ENCODE measurements around the gene CELF2.

Gene CELF2

DNA sequence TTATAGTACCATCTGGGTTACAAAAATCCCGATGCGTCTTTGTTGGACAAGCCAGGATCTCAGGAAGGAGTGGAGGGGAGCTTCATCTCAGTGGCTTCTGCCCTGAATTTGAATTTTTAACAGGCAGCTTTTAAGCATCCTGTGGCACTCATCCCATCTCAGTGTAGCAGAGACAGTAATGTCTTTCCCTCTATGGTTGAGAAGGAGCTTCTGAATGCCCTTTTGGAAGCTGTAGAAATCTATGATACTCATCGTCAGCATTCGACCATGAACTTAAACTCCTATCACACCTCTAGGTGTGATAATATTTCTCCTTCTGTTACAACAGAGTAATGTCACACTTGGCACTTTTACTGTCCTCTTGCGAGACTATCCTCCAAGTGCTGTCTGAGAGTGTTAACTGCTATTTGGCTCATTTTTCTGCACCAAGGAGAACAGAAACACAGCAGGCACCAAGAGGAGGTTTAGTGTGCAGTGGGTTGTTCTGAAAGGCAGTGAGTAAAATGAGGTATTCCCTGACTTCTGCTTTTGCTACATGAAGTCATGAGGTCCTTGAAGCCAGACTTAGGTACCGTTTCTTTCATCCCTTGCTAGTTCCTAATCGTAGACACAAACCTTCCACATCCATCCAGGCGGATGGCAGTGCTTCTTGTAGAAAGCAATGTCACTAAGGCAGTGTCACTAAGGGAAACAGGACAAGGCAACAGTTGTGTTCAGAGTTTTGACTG lies 177.4 kb downstream of the CELF2 start:
- no peak for DNase-seq (ENCODE audit: low read depth in 2 of 2)

DNA sequence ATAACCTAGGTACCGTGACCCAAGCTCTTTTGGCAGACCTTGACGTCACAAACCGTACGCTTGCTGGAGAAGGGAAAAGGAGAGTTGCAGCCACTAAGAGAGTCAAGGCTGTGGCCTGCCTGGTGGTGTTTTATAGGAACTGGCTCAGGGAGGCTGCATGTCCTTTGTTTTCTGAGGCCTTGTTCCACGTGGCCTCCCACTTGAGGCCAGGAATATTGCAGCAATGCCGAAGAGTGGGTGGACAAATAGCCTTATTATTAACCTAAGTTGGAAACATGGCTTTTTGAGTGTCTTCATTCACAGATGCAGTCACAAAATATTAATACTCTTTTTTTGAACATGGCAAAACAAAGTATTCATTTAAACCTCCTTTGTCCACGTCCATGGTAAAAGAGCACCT lies 178.0 kb downstream of the CELF2 start:
- no peak for DNase-seq (ENCODE audit: low read depth in 2 of 2)

DNA sequence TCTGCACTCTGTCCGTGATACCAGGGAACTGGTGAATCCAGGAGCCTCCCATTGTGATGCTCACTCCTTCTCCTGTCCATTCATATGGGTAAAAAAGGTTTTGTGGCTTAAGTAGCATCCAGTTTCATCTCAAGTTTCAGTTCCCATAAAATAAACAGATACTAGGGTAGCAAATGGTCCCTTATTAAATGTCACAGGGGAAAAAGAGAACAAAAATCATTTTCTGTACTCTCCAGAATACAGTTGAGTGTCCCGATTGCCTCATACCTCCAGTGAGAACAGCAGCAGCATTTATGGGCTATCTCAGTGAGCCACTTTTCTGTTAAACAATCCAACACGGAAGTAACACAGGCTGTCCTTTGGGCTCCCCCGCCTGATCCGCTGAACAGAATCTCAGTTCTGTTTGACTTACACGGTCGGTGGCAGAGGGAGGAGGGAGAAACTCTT lies 179.6 kb downstream of the CELF2 start:
- DNase-seq (ENCODE audit: low read depth in 2 of 2), result no peak

DNA sequence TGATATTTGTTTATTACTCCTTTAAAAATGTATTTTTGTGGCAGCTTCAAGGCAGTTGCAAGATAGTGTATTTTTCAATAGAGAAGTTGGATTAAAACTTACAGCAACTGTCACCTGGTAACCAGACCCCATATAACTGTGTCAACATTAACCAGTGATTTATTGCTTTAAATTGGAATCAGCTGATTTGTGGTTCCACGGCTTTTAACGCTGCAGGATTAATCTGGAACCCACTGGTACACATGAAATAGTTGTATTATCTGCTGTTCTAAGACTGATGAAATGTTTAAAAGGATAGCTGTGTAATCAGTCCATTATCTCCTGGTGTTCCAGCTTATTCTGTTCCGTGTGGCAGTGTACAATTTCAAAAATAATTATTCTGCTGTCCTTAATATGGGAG lies 180.2 kb downstream of the CELF2 start:
- DNase-seq (ENCODE audit: low read depth in 2 of 2), result no peak

DNA sequence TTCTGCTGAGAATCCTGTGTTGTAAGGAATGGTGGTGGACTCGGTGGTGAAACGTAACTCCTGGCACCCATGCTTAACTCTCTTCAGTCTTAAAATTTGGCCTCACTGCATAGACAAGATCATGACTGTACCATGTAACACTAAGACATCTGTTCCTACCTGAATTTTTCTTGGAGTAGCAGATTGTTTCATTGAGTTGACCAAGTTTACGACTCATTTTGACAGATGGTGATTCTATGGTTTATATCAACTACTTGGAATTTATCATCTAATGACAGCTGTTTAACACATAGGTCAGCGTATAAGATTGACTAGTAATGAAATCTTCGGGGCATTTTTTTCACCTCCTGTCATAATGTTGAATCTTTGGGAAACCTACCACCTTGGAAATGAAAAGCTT lies 184.2 kb downstream of the CELF2 start:
- no peak for DNase-seq (ENCODE audit: low read depth in 2 of 2)

DNA sequence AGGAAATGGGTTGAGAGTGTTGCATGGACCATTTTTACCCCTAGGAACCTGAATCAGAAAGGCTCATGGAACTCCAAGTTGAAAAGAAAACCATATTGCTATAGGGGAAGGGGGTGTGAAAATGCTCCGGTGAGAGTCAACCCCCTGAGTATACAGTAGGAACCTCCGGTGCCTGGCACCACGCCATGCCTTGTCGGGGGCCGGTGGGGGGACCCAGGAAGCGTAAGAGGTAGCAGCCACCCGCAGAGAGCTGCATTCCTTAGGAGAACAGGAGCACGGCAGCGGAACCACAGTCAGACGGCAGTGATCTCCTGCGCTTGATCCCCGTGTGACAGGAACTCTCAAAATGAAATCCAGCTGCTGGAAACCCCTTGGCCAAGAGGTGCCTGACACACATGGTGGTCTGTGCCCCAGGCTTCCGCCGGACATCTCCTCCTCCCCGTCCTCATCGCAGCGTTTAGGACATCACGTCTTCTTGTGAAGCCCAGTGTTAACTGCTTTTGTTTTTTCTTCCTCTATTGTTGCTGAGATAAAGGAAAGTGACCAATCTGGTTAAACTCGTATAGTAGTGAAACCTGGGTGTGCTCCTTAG lies 186.8 kb downstream of the CELF2 start:
- no peak for DNase-seq (ENCODE audit: low read depth in 2 of 2)

DNA sequence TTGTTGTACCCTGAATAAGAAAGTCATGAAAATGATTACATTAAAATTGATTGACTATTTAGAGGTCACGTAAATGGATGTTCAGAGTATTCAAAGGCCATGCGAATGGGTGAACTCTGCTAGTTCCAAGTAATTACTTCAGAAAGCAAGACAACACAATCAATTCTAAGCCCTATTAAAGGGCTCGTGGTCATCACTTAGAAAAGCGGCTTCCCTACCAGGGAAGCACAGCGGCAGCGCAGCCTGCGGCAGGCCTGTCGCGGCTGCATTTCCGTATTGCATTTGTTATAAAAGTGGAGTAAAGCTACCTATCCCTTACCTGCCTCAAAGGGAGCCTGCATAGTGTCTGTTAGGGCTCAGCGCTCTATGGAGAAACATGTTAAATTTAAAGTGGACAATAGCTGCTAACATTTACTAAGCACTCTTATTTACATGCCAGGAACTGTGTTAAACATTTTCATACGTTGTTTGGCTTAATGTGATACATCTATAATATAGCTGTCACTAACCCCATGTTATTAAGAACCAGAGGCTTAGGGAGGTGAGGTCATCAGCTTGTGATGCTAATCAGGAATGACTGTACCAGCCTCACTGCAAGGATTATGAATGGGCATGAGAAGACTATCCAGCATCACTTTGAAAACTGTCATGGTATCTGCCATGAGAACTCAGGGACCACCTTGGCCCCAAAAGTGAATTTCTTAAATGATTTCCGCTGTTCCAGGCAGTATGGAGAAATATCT lies 187.5 kb downstream of the CELF2 start:
- DNase-seq (ENCODE audit: low read depth in 2 of 2), result no peak

DNA sequence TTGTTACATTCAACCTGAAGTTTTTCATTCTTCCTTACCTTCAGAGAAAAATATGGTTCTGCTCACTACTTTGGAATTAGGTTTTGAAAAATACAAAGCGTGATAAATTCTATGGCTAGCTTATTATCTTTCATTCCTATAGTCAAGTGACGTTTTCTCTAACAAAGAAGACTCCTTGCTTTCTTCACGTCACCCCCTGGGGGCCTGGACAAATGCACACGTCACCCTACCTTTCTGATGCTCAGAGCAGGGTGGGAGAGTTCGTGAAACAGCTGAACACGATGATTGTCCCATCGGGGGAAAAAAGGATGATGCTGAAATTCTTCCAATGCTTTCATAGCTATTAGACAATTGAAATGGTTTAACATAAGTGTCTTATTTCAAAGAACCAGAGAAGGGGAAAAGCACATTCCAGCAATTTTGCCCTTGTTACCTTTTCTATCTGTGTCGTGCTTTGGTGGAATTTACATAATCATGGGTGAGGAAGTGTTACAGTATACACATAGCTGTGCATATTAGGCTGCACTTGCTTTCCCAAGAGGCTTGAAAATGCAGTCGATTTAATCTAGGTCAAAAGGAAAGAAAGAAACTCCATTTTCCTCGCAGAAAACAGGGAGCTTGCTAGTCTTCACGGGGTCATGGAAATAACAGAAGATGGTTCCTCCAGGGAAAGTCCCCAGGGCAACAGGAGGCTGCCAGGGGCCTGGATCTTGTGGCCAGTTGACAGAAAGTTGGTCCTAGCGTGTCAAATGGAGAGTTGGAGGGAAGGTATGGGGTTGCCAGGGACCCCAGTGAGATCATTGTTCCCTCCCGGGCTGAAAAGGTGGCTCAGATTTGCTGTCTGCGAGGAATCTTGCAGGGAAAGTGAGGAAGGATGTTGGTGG lies 189.2 kb downstream of the CELF2 start:
- no peak for DNase-seq (ENCODE audit: low read depth in 2 of 2)

DNA sequence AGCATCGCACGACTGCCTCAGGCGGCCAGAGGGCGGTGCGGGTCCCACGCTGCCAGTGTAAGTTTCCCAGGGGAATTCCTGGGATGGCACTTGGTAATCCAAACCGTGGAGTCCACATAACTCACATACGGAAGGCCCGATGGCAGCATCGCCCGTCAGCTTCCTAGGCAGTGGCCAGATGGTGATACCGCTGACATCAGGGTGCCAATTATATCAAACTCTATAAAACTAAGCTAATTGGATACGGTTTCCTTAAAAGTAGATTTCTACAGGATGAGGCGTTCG lies 189.8 kb downstream of the CELF2 start:
- no peak for DNase-seq (ENCODE audit: low read depth in 2 of 2)

DNA sequence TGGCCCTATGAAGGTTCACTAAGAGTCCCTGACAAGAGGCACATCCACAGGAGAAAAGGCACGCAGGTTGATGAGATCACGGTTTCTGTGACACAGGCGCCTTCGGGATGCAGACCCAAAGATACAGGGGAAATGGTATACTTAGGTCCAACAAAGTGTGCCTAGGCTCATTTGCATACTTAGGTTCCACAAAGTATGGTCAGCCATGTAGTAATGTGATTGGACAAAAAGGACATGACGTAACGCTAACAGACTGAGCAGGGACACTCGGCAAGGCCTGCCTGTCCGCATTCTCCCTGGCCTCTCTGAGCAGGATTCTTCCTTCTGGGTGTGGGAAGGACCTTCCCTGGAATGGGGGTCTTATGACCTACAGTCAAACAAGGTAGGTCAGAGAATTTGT lies 190.6 kb downstream of the CELF2 start:
- DNase-seq (ENCODE audit: low read depth in 2 of 2), result no peak

DNA sequence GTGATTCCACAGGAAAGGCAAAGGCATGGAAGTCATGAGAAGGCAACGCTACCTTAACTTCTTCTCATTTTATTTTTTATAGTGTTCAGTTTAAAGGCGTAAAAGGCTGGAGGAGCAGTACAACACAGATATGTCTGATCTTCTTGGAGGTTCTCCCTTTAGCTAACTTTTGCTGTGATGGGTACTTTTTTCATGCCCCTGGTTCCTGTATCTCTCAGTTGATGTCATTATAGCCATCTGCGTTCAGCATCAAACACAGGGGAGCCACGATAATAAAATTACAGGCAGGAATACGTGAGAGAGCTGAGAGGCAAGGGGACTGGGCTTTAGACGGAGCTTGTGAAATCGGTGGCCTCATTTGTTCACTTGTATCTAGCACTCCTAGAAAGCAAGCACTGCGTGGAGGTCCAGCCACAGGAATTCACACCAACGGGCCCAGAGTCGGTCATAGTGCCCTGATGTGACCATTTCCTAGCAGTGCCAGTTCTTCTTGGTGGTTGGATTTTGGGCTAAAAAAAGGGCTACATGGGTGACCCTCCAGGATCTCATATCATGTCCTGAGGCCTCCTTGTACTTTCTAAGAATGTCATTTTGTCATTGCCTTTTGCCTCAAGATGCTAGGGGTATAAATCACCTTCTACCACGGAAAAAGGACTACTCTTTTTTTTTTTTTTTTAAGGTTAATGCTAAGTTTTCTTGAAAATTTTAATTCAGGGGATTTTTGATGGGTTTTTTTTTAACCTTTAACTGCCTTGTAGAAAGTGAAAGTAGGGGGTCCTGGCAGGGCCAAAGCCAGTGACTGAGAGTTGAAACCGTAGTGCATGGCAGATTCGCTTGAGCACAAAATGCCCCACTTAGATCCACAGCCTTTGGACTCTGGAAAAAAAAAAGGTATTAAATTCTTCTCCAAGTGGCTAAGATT lies 191.5 kb downstream of the CELF2 start:
- no peak for DNase-seq (ENCODE audit: low read depth in 2 of 2)

DNA sequence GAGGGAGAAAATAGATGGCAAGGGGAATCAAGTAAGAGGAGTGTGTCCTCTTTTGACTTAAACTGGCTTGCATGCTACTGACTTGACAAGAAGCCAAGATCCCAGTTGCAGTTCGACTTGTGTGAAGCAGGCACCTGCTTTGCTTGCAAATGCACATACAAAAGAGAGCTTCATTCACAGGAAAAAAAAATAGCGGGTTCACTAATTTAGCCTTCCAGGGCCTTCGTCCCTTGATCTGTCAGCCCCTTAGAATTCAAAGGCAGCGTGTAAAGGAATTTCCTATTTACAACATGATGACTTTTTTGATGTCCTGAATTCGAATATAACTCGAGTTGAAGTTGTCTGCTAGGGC lies 192.1 kb downstream of the CELF2 start:
- DNase-seq (ENCODE audit: low read depth in 2 of 2), result no peak

DNA sequence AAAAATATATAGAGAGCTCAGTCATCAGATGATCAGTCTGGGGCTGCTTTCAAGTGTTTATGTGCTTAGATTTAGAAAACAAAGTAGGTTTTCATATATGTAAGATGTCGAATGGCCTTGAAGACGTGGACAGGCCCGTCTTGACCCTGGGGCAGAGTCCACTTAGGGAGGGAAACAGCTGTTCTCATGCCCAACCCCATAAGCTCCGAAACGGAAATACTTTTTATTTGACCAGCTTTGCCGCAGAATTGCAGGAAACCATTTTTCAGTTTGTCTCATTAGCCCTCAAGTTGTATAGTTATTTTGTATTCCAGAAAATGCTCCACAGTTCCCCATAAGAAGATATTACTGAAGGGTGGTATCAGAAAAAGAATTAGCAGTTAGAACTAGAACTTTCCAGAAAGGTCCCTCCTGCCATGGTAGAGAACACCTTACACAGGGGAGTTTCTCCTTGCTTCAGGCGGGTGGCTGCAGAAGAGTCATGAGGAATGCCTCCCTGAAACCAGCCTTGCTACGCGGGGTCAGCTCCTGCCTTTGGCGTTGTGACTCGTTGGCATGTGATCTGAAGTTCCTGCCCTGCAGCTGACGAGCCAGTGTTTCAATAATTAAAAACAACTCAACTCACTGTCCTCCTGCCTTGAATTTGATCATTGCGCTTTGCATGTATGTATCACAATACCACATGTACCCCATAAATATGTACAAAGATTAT lies 192.7 kb downstream of the CELF2 start:
- DNase-seq (ENCODE audit: low read depth in 2 of 2), result no peak

DNA sequence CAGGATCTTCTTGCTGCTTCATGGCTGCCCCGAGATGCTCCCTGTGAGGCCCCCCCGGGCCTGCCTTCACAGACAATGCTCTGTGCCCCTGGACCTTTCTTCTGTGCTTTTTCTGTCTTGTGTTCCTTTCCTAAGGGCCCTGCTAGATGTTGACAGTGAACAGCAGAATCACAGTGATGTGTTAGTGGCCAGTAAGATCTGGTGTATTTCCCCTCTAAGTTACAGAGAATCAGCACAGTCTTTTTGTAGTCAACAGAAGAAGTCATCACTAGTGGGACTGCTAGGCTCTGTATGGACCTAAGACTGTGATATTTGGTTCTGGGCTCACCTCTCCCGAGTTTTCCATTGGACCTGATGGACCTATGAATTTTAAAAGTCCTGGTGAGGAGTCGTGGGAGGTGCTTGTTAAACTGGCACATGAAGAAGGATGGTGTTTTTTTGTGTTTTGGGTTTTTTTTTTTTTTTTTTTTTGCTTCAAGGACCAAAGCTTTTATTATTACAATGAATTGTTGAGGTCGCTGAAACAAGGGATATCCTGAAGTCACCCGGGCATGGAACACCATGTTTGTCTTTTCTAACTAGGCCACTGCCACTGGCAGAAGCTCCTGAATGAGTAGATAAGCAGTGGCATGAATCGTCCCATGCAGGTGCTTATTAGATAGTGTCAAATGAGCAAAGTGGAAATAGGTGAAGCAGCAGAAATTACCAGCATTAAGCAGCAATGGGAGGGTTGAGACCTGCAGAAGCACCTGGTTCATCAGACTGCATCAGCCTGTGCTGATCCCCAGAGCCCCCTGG lies 194.8 kb downstream of the CELF2 start:
- DNase-seq (ENCODE audit: low read depth in 2 of 2), result no peak

DNA sequence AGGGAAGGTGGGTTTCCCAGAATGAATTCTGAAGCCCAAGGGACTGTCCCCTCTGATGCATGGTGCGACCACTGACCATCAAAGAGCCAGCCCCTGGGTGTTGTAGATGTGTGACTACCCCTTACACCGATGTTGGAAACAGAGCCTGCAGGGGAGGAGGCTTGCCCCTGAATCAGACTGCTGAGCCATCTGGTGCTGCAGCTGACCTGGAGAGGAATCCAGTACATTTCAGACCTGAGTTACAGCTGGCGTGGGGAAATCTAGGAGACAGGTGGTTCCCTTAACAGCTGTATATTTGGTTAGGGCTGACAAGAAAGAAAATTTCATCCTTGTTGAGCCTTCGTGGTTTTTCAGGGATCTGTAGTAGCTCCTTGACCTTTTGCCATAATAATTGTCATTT lies 195.5 kb downstream of the CELF2 start:
- no peak for DNase-seq (ENCODE audit: low read depth in 2 of 2)

DNA sequence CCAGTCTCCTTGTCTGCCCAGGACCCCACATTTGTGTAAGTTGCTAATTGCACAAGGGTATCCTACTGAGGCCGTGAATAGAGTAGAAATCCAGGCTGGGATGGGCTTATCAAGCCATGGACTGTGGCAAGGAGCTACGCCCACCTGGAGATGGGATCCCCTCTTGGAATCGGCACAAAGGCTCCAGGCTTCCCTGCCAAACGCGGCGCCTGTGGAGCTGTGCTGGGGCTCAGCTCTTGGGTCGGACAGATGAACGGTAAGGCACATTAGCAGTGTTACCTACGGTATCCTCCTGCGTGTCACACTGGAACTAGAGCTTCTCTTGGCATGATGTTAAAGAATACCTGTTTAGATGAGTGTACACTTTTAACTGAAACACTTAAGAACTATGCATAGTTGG lies 196.7 kb downstream of the CELF2 start:
- no peak for DNase-seq (ENCODE audit: low read depth in 2 of 2)

DNA sequence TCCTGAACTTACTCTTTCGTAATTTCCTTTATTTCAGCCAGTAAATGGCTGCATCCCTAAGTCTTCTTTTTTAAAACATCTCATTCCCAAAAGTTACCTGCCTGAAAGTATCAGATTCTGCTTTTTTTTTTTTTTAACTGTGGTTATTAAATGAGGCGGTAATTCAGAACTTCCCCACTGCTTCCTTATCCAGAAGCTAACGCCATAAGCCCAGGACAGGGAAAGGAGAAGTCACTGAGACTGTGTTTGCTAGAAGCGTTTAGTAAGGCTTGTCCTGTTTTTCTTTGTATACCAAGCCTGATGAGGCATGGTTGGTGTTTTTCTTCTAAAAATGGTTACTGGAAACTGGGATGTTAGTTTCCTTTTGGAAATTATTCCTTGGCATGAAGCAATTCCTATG lies 197.8 kb downstream of the CELF2 start:
- DNase-seq (ENCODE audit: low read depth in 2 of 2), result no peak

DNA sequence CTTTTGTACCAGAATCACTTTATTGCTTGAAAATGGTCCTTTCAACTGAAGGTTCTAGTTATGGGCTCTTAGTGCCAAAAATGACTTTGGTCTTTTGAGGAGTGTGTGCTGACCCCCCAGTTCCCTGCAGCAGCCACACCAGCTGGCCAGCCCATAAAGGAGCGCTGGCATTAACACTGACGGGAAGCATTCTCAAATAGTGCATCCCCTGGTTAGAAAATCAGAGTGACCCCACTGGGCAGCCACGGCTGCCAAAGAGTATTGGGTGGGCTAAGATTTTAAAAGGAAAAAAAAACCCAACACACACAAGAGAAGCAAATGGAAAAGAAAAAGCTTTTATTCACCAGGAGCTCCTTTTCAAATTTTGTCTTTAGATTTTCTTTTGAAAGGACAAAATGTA lies 199.8 kb downstream of the CELF2 start:
- no peak for DNase-seq (ENCODE audit: low read depth in 2 of 2)

DNA sequence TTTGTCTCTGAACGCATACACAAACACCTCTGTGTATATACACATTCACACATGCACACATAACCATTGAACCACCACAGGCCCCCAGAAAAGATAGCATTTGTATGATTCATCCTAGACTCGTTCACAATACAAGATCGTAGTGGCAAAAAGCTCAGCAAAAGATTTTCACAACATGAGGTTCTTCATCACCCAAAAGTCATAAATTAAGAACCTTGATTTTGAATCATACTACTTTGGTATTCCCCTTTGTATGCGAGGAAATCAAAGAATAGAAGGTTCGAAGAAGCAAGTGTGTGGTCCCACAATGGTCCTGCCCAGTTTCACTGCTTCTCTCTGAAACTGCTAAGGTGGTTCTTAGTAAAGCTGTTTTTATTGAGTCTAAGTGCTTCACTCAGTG lies 200.7 kb downstream of the CELF2 start:
- no peak for DNase-seq (ENCODE audit: low read depth in 2 of 2)

DNA sequence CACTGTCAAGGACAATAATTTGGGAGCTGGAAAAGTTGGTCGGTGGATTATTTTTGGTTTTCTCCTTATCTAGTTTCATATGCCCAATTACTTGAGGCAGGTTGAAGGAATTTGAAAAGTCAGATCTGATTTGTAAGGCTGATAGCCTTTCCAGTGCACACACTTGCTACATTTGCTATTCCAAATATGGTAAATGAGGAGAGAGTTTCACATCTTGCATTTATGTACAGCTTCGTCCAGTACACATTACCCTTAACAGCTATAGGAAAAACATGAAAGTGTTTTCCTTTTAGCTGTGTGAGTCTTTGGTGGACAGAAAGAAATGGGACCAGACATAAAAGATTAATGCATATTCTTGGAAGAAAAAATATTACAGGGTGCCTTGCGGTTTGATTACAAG lies 201.8 kb downstream of the CELF2 start:
- DNase-seq (ENCODE audit: low read depth in 2 of 2), result no peak
